OCI-LY1 (cell line): ENCODE results near the gene CHST8.

Experiments used
- H2AFZ ChIP-seq: fragments of 200-600 bp; sonication (generic), shearing (Covaris generic); 2 replicates; pipeline ENCODE4 v1.6.0; 2014; ENCODE audit warnings: antibody characterized with exemption, mild to moderate bottlenecking, low read length
- H3F3A ChIP-seq: fragments of 200-600 bp; sonication (generic), shearing (Covaris generic); 2 replicates; pipeline ENCODE4 v1.6.0; 2014; ENCODE audit warnings: mild to moderate bottlenecking, antibody characterized with exemption, low read length, moderate library complexity; ENCODE audit not compliant: insufficient read depth
- H3K27ac ChIP-seq: fragments of 200-600 bp; sonication (generic); 2 replicates; pipeline ENCODE4 v1.5.1; 2014; ENCODE audit warnings: low read length, mixed run types, mild to moderate bottlenecking, low read depth; ENCODE audit not compliant: poor library complexity, severe bottlenecking
- H3K27me3 ChIP-seq: fragments of 200-600 bp; sonication (generic); 2 replicates; pipeline ENCODE4 v1.6.0; 2014; ENCODE audit warnings: antibody characterized with exemption, mild to moderate bottlenecking, low read length, moderate library complexity; ENCODE audit not compliant: insufficient read depth
- H3K36me3 ChIP-seq: fragments of 200-600 bp; sonication (generic); 2 replicates; pipeline ENCODE4 v1.6.1; 2014; ENCODE audit warnings: mild to moderate bottlenecking, antibody characterized with exemption, low read length, moderate library complexity, mixed read lengths; ENCODE audit not compliant: insufficient read depth
- H3K4me1 ChIP-seq: fragments of 200-600 bp; sonication (generic); 2 replicates; pipeline ENCODE4 v1.5.1; 2014; ENCODE audit warnings: mild to moderate bottlenecking, low read length, moderate library complexity; ENCODE audit not compliant: insufficient read depth, severe bottlenecking
- H3K4me2 ChIP-seq: fragments of 200-600 bp; sonication (generic), shearing (Covaris generic); 2 replicates; pipeline ENCODE4 v1.6.1; 2014; ENCODE audit warnings: low read length
- H3K4me3 ChIP-seq: fragments of 200-600 bp; sonication (generic); 2 replicates; pipeline ENCODE4 v1.5.1; 2014; ENCODE audit warnings: low read length, low read depth, mild to moderate bottlenecking, mixed read lengths; ENCODE audit not compliant: poor library complexity, severe bottlenecking
- H3K79me2 ChIP-seq: fragments of 200-600 bp; shearing (Covaris generic); 2 replicates; pipeline ENCODE4 v1.6.1; 2016; ENCODE audit warnings: mixed run types, low read length, mixed read lengths; ENCODE audit not compliant: insufficient read depth
- H3K9ac ChIP-seq: fragments of 200-600 bp; sonication (generic), shearing (Covaris generic); 2 replicates; pipeline ENCODE4 v1.6.1; 2014; ENCODE audit warnings: mild to moderate bottlenecking, low read length, mixed read lengths
- H3K9me2 ChIP-seq: fragments of 200-600 bp; sonication (generic), shearing (Covaris generic); 2 replicates; pipeline ENCODE4 v1.6.1; 2014; ENCODE audit warnings: low read depth, mild to moderate bottlenecking, low read length, mixed read lengths
- H3K9me3 ChIP-seq: fragments of 200-600 bp; shearing (Covaris generic); 2 replicates; pipeline ENCODE4 v1.6.1; 2014; ENCODE audit warnings: low read length, mixed read lengths
- H4K20me1 ChIP-seq: fragments of 200-600 bp; sonication (generic), shearing (Covaris generic); 2 replicates; pipeline ENCODE4 v1.6.0; 2016; ENCODE audit warnings: mild to moderate bottlenecking, low read length; ENCODE audit not compliant: insufficient read depth
- EZH2 ChIP-seq: fragments of 200-600 bp; sonication (generic), shearing (Covaris generic); IDR thresholded peaks from 2 replicates; pipeline ENCODE4 v1.8.0; 2017; ENCODE audit warnings: borderline replicate concordance, mixed run types, mild to moderate bottlenecking, antibody characterized with exemption, low read length, moderate library complexity, mixed read lengths
- TF ChIP-seq, protein P1 (sequence below): fragments of 200-600 bp; sonication (generic), shearing (Covaris generic); IDR thresholded peaks from 2 replicates; pipeline ENCODE4 v1.5.1; 2017; ENCODE audit warnings: mild to moderate bottlenecking, antibody characterized with exemption, low read length, moderate library complexity, mixed read lengths

The CHST8 gene

DNA sequence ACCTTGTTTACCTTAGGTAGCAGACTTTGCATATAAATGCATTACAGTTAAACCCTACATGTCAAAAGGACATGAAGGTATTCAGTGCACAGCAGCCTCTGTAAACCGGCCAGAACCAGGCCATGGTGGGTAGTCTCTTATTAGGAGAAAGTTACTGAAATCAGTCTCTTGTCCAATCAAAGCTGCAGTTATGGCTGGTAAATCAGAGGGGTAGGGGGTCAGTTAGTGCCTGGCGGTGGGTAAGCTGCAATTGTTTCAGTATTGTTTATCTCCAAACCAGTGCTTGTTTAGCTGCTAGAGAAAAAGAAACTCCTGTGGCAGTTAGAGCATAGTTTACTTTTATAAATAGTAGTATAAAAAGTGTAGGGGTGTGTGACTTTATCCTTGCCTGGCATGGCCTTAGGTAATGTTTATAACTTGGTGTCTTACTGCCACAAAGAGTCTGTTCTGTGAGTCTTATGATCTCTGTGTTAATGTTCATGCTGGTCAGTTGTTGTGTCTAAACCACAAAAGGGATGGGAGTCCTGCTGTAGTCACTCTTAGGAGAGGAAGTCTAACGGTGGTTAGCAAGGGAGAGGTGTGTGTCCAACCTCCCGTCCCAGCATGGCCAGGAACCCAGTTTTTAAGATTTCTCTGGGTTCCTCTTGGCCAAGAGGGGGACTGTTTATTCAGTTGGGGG is 28.0 kb downstream of the CHST8 start:
- H3F3A ChIP-seq, result no peaks in the 10 kb centered on the region
- no peak for TF ChIP-seq EZH2
- TF ChIP-seq, protein P1, sequence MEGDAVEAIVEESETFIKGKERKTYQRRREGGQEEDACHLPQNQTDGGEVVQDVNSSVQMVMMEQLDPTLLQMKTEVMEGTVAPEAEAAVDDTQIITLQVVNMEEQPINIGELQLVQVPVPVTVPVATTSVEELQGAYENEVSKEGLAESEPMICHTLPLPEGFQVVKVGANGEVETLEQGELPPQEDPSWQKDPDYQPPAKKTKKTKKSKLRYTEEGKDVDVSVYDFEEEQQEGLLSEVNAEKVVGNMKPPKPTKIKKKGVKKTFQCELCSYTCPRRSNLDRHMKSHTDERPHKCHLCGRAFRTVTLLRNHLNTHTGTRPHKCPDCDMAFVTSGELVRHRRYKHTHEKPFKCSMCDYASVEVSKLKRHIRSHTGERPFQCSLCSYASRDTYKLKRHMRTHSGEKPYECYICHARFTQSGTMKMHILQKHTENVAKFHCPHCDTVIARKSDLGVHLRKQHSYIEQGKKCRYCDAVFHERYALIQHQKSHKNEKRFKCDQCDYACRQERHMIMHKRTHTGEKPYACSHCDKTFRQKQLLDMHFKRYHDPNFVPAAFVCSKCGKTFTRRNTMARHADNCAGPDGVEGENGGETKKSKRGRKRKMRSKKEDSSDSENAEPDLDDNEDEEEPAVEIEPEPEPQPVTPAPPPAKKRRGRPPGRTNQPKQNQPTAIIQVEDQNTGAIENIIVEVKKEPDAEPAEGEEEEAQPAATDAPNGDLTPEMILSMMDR, result no peak
- no peaks in the 10 kb centered on the region for H3K9me3 ChIP-seq
- H3K4me3 ChIP-seq, result no peak overlapping the region
- H4K20me1 ChIP-seq, result no peaks in the 10 kb centered on the region
- no peaks in the 10 kb centered on the region for H3K9me2 ChIP-seq
- H3K36me3 ChIP-seq, result no peaks in the 10 kb centered on the region
- H3K27ac ChIP-seq, result no peak overlapping the region
- no peaks in the 10 kb centered on the region for H3K27me3 ChIP-seq
- no peak overlapping the region for H3K4me2 ChIP-seq
- H3K4me1 ChIP-seq, result no peaks in the 10 kb centered on the region
- H2AFZ ChIP-seq, result no peak overlapping the region
- H3K79me2 ChIP-seq, result no peaks in the 10 kb centered on the region
- H3K9ac ChIP-seq, result no peak overlapping the region

DNA sequence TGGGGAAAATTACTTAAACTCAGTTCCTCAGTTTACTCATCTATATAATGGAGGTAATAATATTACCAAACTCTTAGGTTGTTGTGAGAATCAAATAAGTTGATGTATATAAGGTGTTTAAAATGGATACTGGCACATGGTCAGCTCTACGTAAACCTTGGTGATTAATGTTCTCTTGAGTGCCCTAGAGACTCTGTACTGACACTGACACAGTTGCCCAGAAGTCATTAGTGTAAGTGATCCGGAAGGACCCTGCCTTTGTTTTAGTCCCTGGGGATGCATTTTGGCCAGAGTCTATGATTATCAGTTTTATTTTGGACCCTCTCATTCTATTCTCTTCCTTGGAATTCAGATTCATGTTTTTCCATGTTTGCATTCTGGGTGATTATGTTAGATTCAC is 31.9 kb downstream of the CHST8 start:
- no peak overlapping the region for H2AFZ ChIP-seq
- H3K27me3 ChIP-seq, result no peaks in the 10 kb centered on the region
- no peaks in the 10 kb centered on the region for H3K9me2 ChIP-seq
- no peak overlapping the region for H3K9ac ChIP-seq
- no peaks in the 10 kb centered on the region for H3K9me3 ChIP-seq
- no peak overlapping the region for H3K4me3 ChIP-seq
- H3K4me2 ChIP-seq, result no peak overlapping the region
- no peaks in the 10 kb centered on the region for H4K20me1 ChIP-seq
- no peaks in the 10 kb centered on the region for H3K4me1 ChIP-seq
- H3F3A ChIP-seq, result no peaks in the 10 kb centered on the region
- no peak overlapping the region for H3K27ac ChIP-seq
- no peaks in the 10 kb centered on the region for H3K79me2 ChIP-seq
- TF ChIP-seq, protein P1, result no peak
- no peak for TF ChIP-seq EZH2
- H3K36me3 ChIP-seq, result no peaks in the 10 kb centered on the region

DNA sequence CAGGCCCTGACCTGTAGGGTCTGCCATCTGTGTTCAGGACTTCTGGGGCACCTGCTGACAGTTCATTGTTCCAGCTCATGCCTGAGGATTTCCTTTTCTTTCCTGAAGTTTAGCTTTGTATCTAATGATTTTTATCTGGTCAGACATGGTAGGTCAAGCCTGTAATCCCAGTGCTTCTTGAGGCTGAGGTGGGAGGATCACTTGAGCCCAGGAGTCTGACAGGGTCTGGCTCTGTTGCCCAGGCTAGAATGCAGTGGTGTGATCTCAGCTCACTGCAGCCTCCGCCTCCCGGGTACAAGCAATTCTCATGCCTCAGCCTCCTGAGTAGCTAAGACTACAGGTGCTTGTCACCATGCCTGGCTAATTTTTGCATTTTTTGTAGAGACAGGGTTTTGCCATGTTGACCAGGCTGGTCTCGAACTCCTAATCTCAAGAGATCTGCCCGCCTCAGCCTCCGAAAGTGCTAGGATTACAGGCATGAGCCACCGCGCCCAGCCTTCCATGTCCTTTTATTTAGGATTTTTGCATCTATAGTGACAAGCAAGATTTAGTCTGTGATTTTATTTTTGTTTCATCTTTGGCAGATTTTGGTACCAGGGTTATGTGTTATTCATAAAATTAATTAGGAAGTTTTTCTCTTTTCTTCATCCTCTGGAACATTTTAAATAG is 33.2 kb downstream of the CHST8 start:
- no peak overlapping the region for H3K4me3 ChIP-seq
- no peak overlapping the region for H3K27ac ChIP-seq
- H3K36me3 ChIP-seq, result no peaks in the 10 kb centered on the region
- H3K9ac ChIP-seq, result no peak overlapping the region
- no peaks in the 10 kb centered on the region for H3K4me1 ChIP-seq
- H3F3A ChIP-seq, result no peaks in the 10 kb centered on the region
- H4K20me1 ChIP-seq, result no peaks in the 10 kb centered on the region
- no peaks in the 10 kb centered on the region for H3K9me2 ChIP-seq
- TF ChIP-seq, protein P1, result no peak
- no peak for TF ChIP-seq EZH2
- no peaks in the 10 kb centered on the region for H3K27me3 ChIP-seq
- H3K79me2 ChIP-seq, result no peaks in the 10 kb centered on the region
- no peaks in the 10 kb centered on the region for H3K9me3 ChIP-seq
- H3K4me2 ChIP-seq, result no peak overlapping the region
- H2AFZ ChIP-seq, result no peak overlapping the region
